HEK293T (cell line): ENCODE data around the gene SEPTIN1.

Experiments used
- FOXA1 ChIP-seq: fragments of 450-650 bp; IDR thresholded peaks from 2 replicates; pipeline ENCODE4 v1.6.1; 2016; ENCODE audit warnings: mild to moderate bottlenecking
- FOXM1 ChIP-seq: fragments of 450-650 bp; IDR thresholded peaks from 2 replicates; pipeline ENCODE4 v1.6.1; 2017; ENCODE audit warnings: mild to moderate bottlenecking, borderline replicate concordance
- HDGF ChIP-seq: fragments of 450-650 bp; IDR thresholded peaks from 2 replicates; pipeline ENCODE4 v1.6.1; 2017; ENCODE audit warnings: antibody characterized with exemption, borderline replicate concordance
- L3MBTL2 ChIP-seq: fragments of 450-650 bp; conservative IDR thresholded peaks from 2 replicates; pipeline ENCODE4 v1.6.1; 2016; ENCODE audit warnings: mild to moderate bottlenecking
- LEF1 ChIP-seq: fragments of 450-650 bp; IDR thresholded peaks from 2 replicates; pipeline ENCODE4 v1.6.1; 2017; ENCODE audit warnings: mild to moderate bottlenecking, borderline replicate concordance
- NFRKB ChIP-seq: fragments of 450-650 bp; IDR thresholded peaks from 2 replicates; pipeline ENCODE4 v1.6.1; 2016; ENCODE audit warnings: mild to moderate bottlenecking, moderate library complexity
- SP1 ChIP-seq: fragments of 450-650 bp; IDR thresholded peaks from 2 replicates; pipeline ENCODE4 v1.6.1; 2017
- SUZ12 ChIP-seq: fragments of 450-650 bp; IDR thresholded peaks from 2 replicates; pipeline ENCODE4 v1.6.1; 2016; ENCODE audit warnings: mild to moderate bottlenecking
- TARDBP ChIP-seq: fragments of 450-650 bp; IDR thresholded peaks from 2 replicates; pipeline ENCODE4 v1.6.1; 2016
- TF ChIP-seq, protein P1 (sequence below): fragments of 450-650 bp; IDR thresholded peaks from 2 replicates; pipeline ENCODE4 v1.6.1; 2016

DNA sequence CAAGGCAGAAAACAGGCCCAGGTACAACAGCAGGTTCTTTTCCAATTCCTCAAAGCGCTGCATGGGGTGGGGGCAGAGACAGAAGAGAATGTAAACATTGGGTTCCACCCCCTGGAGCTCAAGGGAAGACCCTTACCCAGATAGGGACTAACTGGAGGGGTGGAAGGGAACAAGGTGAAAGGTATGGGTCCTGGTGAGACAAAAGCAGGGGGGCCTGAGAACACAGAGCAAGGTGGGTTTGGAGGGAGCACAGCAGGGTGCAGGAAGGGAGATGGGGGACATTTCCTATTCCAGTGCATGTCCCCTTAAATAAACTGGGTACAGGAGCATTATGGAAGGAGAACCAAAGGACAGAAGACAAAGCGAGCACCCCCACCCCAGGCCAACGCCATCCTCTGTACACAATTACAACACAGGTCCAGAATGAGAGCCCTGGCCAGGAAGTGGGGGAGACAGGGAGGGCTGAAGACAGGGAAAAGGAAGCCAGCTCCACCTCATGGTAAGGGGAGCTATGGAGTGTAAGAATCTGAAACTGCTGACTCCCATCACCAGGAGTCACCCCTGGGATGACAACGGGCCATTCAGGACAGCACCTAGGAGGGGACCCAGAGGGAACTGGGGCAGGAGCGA is 25.2 kb downstream of the SEPTIN1 start:
- TF ChIP-seq SP1 (no peak), SUZ12 (no peak), L3MBTL2 (no peak), LEF1 (no peak), HDGF (no peak), FOXA1 (no peak), TARDBP (no peak), NFRKB (no peak), FOXM1 (no peak)
- TF ChIP-seq, protein P1, sequence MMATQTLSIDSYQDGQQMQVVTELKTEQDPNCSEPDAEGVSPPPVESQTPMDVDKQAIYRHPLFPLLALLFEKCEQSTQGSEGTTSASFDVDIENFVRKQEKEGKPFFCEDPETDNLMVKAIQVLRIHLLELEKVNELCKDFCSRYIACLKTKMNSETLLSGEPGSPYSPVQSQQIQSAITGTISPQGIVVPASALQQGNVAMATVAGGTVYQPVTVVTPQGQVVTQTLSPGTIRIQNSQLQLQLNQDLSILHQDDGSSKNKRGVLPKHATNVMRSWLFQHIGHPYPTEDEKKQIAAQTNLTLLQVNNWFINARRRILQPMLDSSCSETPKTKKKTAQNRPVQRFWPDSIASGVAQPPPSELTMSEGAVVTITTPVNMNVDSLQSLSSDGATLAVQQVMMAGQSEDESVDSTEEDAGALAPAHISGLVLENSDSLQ, result no peak
